Measurements from ENCODE around the gene MLF2. TPM values are rescaled to one million over a fixed set of nuclear protein-coding genes. Genes with fewer than 3 reads are reported as not detected.

Gene MLF2
- total and polyA plus RNA-seq, 9 of the 15 experiments (the other 6 are each of a cell fraction or from before 2014, with no cell fraction given) = 11.4 to 190 (median 139) TPM

GRCh38 chr12:6752921-6753771, at the start of gene MLF2 (continued):
- TF ChIP-seq REST (IDR thresholded peaks at IDR 0.05; ENCODE audit: borderline replicate concordance) = no peak
- no peak for TF ChIP-seq REST (CRISPR knock-in tag; IDR thresholded peaks at IDR 0.05; ENCODE audit: low read depth)
- TF ChIP-seq ZSCAN29 (IDR thresholded peaks at IDR 0.05) = no peak
- no peak; the same call in 1 of the 2 replicates for TF ChIP-seq PYGO2 (tag; IDR thresholded peaks at IDR 0.05)
- no peak for TF ChIP-seq RBM17 (IDR thresholded peaks at IDR 0.05; ENCODE audit: borderline replicate concordance, low read depth, low read length)
- no peak for TF ChIP-seq ZNF224 (CRISPR knock-in tag; IDR thresholded peaks at IDR 0.05)
- no peak for TF ChIP-seq TCF7L2 (IDR thresholded peaks at IDR 0.05; ENCODE audit: low read depth, low read length)
- TF ChIP-seq ELK3 (CRISPR knock-in tag; IDR thresholded peaks at IDR 0.05) = no peak
- TF ChIP-seq VEZF1 (CRISPR knock-in tag; IDR thresholded peaks at IDR 0.05) = peak; percentile 85
- no peak for TF ChIP-seq THRAP3 (IDR thresholded peaks at IDR 0.05; ENCODE audit: borderline replicate concordance)
- TF ChIP-seq CHD1 (IDR thresholded peaks at IDR 0.05; ENCODE audit: low read length) = no peak
- TF ChIP-seq CREB1 (IDR thresholded peaks at IDR 0.05) = peak; percentile 63
- TF ChIP-seq CREB1 (CRISPR knock-in tag; IDR thresholded peaks at IDR 0.05) = peak; percentile 87
- peak; percentile 90 for TF ChIP-seq POLR2A (conservative IDR thresholded peaks at IDR 0.05)
- no peak for TF ChIP-seq ZNF277 (CRISPR knock-in tag; IDR thresholded peaks at IDR 0.05; ENCODE audit: borderline replicate concordance)
- TF ChIP-seq IRF2 (CRISPR knock-in tag; IDR thresholded peaks at IDR 0.05) = no peak

All from K562 (cell line).